H1 (cell line): ENCODE measurements around the gene ZNF677.

Experiments used
- BCL11A ChIP-seq, 2 experiments: IDR thresholded peaks; one replicate each; pipeline ENCODE4 v1.6.1; 2011; ENCODE audit warnings: low read depth in 2 of 2, low read length in 2 of 2, mild to moderate bottlenecking in 2 of 2
- CBX5 ChIP-seq: fragments of 300-800, 300-1000 bp; sonication (generic); IDR thresholded peaks from 2 replicates; pipeline ENCODE4 v1.7.1; 2016; ENCODE audit warnings: antibody characterized with exemption, low read length, low read depth
- CTCF ChIP-seq, 3 experiments: IDR thresholded peaks; 1 replicate in 2 of 3; 2 replicates in 1 of 3; pipeline versions ENCODE4 v1.5.1 to v1.6.1; 2011; ENCODE audit warnings: low read length in 3 of 3, mild to moderate bottlenecking in 3 of 3, inconsistent platforms in 2 of 3, low read depth in 1 of 3, moderate library complexity in 1 of 3; ENCODE audit not compliant: insufficient read depth in 1 of 3; ENCODE audit errors: control extremely low read depth in 1 of 3
- HDAC2 ChIP-seq, 2 experiments: fragments of 300-600 bp in 1 of 2; sonication (generic) in 1 of 2; IDR thresholded peaks; 2 replicates each; pipeline ENCODE4 v1.6.1; 2011 to 2012; ENCODE audit warnings: low read depth in 2 of 2, low read length in 2 of 2, mild to moderate bottlenecking in 2 of 2, moderate library complexity in 2 of 2, borderline replicate concordance in 1 of 2, inconsistent platforms in 1 of 2
- MAX ChIP-seq: IDR thresholded peaks from 2 replicates; pipeline ENCODE4 v1.6.1; 2012; ENCODE audit warnings: inconsistent platforms
- POLR2A ChIP-seq, 2 experiments: IDR thresholded peaks; 1 replicate in 1 of 2; 2 replicates in 1 of 2; pipeline ENCODE4 v1.6.1; 2011; ENCODE audit warnings: low read depth in 2 of 2, low read length in 2 of 2, mild to moderate bottlenecking in 2 of 2; ENCODE audit errors: control extremely low read depth in 1 of 2
- RBBP5 ChIP-seq: IDR thresholded peaks from 2 replicates; pipeline ENCODE4 v1.7.1; 2012; ENCODE audit warnings: low read depth, mild to moderate bottlenecking, inconsistent platforms, low read length, moderate library complexity, borderline replicate concordance
- RFX5 ChIP-seq: IDR thresholded peaks from 2 replicates; pipeline ENCODE4 v1.6.1; 2011; ENCODE audit warnings: low read depth, low read length, improper control_type of control experiment, borderline replicate concordance
- SIRT6 ChIP-seq: IDR thresholded peaks from one replicate; pipeline ENCODE4 v1.7.1; 2012; ENCODE audit warnings: low read length, inconsistent platforms
- SIX5 ChIP-seq: IDR thresholded peaks from 2 replicates; pipeline ENCODE4 v1.6.1; 2011; ENCODE audit warnings: mild to moderate bottlenecking, low read depth, low read length
- TAF7 ChIP-seq: optimal IDR thresholded peaks from 2 replicates; pipeline ENCODE3; 2011; ENCODE audit warnings: low read depth, mild to moderate bottlenecking, inconsistent platforms, low read length, moderate library complexity, borderline replicate concordance
- YY1 ChIP-seq: IDR thresholded peaks from 2 replicates; pipeline ENCODE4 v1.6.1; 2011; ENCODE audit warnings: low read depth, mild to moderate bottlenecking, low read length

DNA sequence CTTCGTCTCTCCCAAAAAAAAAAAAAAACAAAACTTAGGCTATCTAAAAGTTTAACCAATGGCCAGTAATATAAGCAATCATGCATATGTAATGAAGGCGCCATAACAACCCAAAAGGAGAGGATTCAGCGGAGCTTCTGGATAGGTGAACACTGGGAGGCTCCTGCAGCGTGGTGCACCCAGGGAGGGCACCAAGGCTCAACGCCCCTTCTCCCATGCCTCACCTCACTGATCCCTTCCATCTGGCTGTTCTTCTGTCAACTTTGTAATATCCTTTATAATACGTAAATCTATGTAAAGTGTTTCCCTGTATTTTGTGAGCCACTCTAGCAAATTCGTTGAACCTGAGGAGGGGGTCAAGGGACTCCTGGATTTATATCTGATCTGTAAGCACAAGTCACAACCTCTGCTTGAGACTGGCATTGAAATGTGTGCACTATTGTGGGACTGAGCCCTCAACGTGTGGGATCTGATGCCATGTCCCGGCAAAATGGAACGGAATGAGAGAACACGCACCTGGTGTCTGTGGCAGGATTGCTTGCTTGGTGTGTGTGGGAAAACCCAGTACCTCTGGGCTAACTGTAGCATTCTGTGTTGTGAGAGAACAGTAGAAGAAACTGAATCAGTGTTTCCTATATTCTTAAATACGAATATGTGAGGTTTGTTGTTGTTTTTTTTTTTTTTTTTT lies 61.0 kb downstream of the ZNF677 start:
- no peak for TF ChIP-seq SIX5
- no peak for TF ChIP-seq CTCF (IDR thresholded peaks at IDR 0.05; ENCODE audit: control extremely low read depth in 1 of 3, insufficient read depth in 1 of 3, low read depth in 1 of 3, low read length in 3 of 3)
- TF ChIP-seq TAF7: no peak
- no peak for TF ChIP-seq HDAC2 (IDR thresholded peaks at IDR 0.05; ENCODE audit: borderline replicate concordance in 1 of 2, low read depth in 2 of 2, low read length in 2 of 2)
- TF ChIP-seq RFX5: no peak
- no peak for TF ChIP-seq BCL11A (IDR thresholded peaks at IDR 0.05; ENCODE audit: low read depth in 2 of 2, low read length in 2 of 2)
- no peak for TF ChIP-seq CBX5
- TF ChIP-seq SIRT6: no peak
- TF ChIP-seq MAX: no peak
- TF ChIP-seq YY1: no peak
- no peak for TF ChIP-seq POLR2A (IDR thresholded peaks at IDR 0.05; ENCODE audit: control extremely low read depth in 1 of 2, low read depth in 2 of 2, low read length in 2 of 2)
- no peak for TF ChIP-seq RBBP5
